Panc1 (cell line): Measurements from ENCODE around the gene DGKG. TPM values are rescaled to one million over a fixed set of nuclear protein-coding genes. Genes with fewer than 3 reads are reported as not detected.
A peak's percentile ranks its signal among the peaks of the same experiment; 100 is the strongest.

ENCODE experiments used
- ATAC-seq: fragments of 200-7000 bp; cut with Tn5 transposase; 2 replicates; pipeline ENCODE4 v1.9.1; 2020; ENCODE audit warnings: mild to moderate bottlenecking, moderate library complexity
- BruUV-seq: library from RNA; stranded (reverse); fragments of 400-500 nt; replicated peaks from 2 replicates; lab custom pipeline; 2021; lab: Mats Ljungman, UMichigan
- CTCF ChIA-PET: fragments of 300-600 bp; sonication (Branson Sonifier 250); formaldehyde crosslinking; loops from one replicate; lab custom pipeline; 2022; ENCODE audit warnings: antibody characterized with exemption; lab: Charles Lee
- POLR2A ChIA-PET: fragments of 300-600 bp; sonication (Branson Sonifier 250); formaldehyde crosslinking; loops from one replicate; lab custom pipeline; 2022; ENCODE audit warnings: antibody characterized with exemption; lab: Charles Lee
- DNase-seq: peaks from one replicate; pipeline ENCODE4 v3.0.0-alpha.2; 2010; ENCODE audit warnings: low read depth, low spot score
- H3K27ac ChIP-seq: 2 replicates; pipeline ENCODE4 v1.5.1; 2011; ENCODE audit warnings: mild to moderate bottlenecking, low read length, inconsistent platforms
- H3K27me3 ChIP-seq: fragments of 200-500 bp; sonication (Bioruptor generic); 2 replicates; pipeline ENCODE4 v1.6.0; 2014; ENCODE audit warnings: low read length, inconsistent platforms; ENCODE audit not compliant: control insufficient read depth, insufficient read depth
- H3K36me3 ChIP-seq: fragments of 200-500 bp; sonication (Bioruptor generic); 2 replicates; pipeline ENCODE4 v1.5.1; 2014; ENCODE audit warnings: inconsistent platforms, mild to moderate bottlenecking, low read length, moderate library complexity; ENCODE audit not compliant: control insufficient read depth, insufficient read depth
- H3K4me1 ChIP-seq: 2 replicates; pipeline ENCODE4 v1.5.1; 2011; ENCODE audit warnings: inconsistent platforms, mild to moderate bottlenecking, low read length, moderate library complexity; ENCODE audit not compliant: control insufficient read depth, insufficient read depth
- H3K4me3 ChIP-seq, 2 experiments: 2 replicates each; pipeline ENCODE4 v1.5.1; 2011 to 2012; ENCODE audit warnings: low read depth in 2 of 2, low read length in 2 of 2, mild to moderate bottlenecking in 2 of 2, inconsistent platforms in 1 of 2, moderate library complexity in 1 of 2
- H3K9me3 ChIP-seq: fragments of 200-500 bp; sonication (Bioruptor generic); 2 replicates; pipeline ENCODE4 v1.5.1; 2014; ENCODE audit warnings: low read depth, mild to moderate bottlenecking, inconsistent platforms, low read length, moderate library complexity; ENCODE audit not compliant: control insufficient read depth, insufficient read depth
- CTCF ChIP-seq: fragments of 450-650 bp; IDR thresholded peaks from 2 replicates; pipeline ENCODE4 v1.5.1; 2017; ENCODE audit warnings: mild to moderate bottlenecking
- POLR2AphosphoS5 ChIP-seq: IDR thresholded peaks from 2 replicates; pipeline ENCODE4 v1.6.1; 2012; ENCODE audit warnings: mild to moderate bottlenecking, low read depth, low read length, moderate library complexity
- REST ChIP-seq, 2 experiments: IDR thresholded peaks; 2 replicates each; pipeline ENCODE4 v1.6.1; 2011 to 2012; ENCODE audit warnings: low read depth in 2 of 2, control low read depth in 1 of 2, low read length in 1 of 2, mild to moderate bottlenecking in 1 of 2, moderate library complexity in 1 of 2; ENCODE audit not compliant: insufficient read depth in 1 of 2
- SIN3A ChIP-seq: IDR thresholded peaks from 2 replicates; pipeline ENCODE4 v1.6.1; 2012; ENCODE audit warnings: low read depth, mild to moderate bottlenecking, low read length, moderate library complexity, borderline replicate concordance; ENCODE audit not compliant: insufficient read depth
- TCF7L2 ChIP-seq: IDR thresholded peaks from 2 replicates; pipeline ENCODE4 v1.6.1; 2011; ENCODE audit warnings: mild to moderate bottlenecking, low read depth, low read length, inconsistent platforms
- in situ Hi-C: cut with HindIII; loops from 2 replicates; pipeline ENCODE4 v1.10.0; 2016; ENCODE audit warnings: low sequenced_read_pairs, low pct_unique_long_range_greater_than_20kb
- intact Hi-C: fragments of 100-400 bp; cut with micrococcal nuclease; formaldehyde crosslinking; loops from one replicate; pipeline ENCODE4 v1.10.0; 2022; ENCODE audit not compliant: unreplicated experiment
- total RNA-seq: library from RNA; stranded (reverse); gene quantifications from one replicate; pipeline ENCODE4 v1.2.1, GENCODE V29; 2021; ENCODE audit not compliant: unreplicated experiment

DGKG gene
- total RNA-seq, 1 experiment from 2014 or later, result 0.46 TPM

- peaks cover 61% of the 10 kb centered on the region for H3K4me1 ChIP-seq
- H3K27ac ChIP-seq, result no peak overlapping the region
Observed at GRCh38 chr3:186102687-186103086, 259.3 kb downstream of the DGKG start.

GRCh38 chr3:186100398-186100797 lies 261.6 kb downstream of the DGKG start:
- ChIA-PET POLR2A (no interaction called here), CTCF (no interaction called here)
- intact Hi-C loops, result no loop called here
- Histone ChIP-seq H3K27ac (peak overlapping the region; percentile 62), H3K4me1 (peaks cover 52% of the 10 kb centered on the region), H3K36me3 (peaks cover 14% of the 10 kb centered on the region), H3K27me3 (no peaks in the 10 kb centered on the region), H3K4me3 (no peak overlapping the region), H3K9me3 (no peaks in the 10 kb centered on the region)
- in situ Hi-C loops, result no loop called here
- ATAC-seq (no peak), DNase-seq (no peak)
- no TSS peak for BruUV-seq
- no peak for TF ChIP-seq CTCF

More at GRCh38 chr3:186102687-186103086, 259.3 kb downstream of the DGKG start:
- ChIA-PET CTCF (interaction anchor here (0.7 kb wide), 1 partner anchor 442 kb away, joined by 6 read pairs; no protein-coding TSS in a partner anchor), POLR2A (no interaction called here)
- in situ Hi-C loops (no loop called here), intact Hi-C loops (no loop called here)
- DNase-seq, result no peak
- TF ChIP-seq POLR2AphosphoS5 (no peak), CTCF (no peak), TCF7L2 (no peak), REST (IDR thresholded peaks at IDR 0.05; ENCODE audit: insufficient read depth in 1 of 2, low read depth in 2 of 2, low read length in 1 of 2) (no peak), SIN3A (no peak)
- ATAC-seq, result no peak
- no peaks in the 10 kb centered on the region for H3K27me3 ChIP-seq
- BruUV-seq, result no TSS peak
- H3K4me3 ChIP-seq, result no peak overlapping the region
- no peaks in the 10 kb centered on the region for H3K9me3 ChIP-seq
- peaks cover 14% of the 10 kb centered on the region; the same call in 1 of the 2 replicates for H3K36me3 ChIP-seq
